ENCODE data around the gene IKBKE.
A peak's percentile ranks its signal among the peaks of the same experiment; 100 is the strongest.

IKBKE gene

GRCh38 chr1:206455289-206455665 is 15.0 kb upstream of the IKBKE start:
- no peak for DNase-seq (ENCODE audit: low spot score)

GRCh38 chr1:206455666-206456344 is 14.5 kb upstream of the IKBKE start:
- DNase-seq (ENCODE audit: low spot score), result no peak

GRCh38 chr1:206456577-206457370 is 13.5 kb upstream of the IKBKE start:
- DNase-seq (ENCODE audit: low spot score), result no peak

DNA sequence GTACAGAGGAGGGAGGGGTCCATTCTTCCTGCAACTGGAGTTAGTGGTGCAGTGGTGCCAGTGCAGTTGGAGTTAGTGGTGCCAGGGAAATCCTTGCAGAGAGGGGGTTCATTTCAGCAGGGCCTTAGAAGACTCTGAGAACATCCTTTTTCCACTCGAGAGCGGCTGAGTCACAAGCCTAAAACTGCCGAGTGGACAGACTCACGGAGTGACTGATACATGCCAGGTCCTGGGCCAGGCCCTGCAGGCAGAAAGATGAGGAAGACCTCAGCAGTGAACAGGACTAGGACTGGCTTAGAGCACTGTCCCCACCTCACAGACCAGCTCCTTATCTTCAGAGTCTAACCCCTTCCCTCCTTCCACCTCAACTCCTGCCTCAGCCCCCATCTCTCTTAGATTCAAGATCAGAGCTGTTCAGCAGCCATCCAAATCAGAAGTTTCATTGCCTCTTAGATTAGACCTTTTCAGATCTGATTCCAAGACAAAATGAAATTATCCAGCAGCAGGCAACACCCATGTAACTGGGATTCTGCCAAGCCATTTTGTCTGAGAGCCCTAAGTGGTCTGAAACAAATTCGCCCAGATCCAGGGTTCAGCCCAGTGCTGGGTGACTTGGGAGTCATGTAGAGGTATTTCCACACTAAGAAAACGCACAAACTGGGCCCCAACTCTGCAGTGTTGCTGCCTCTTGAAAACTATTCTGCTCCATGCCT is 12.7 kb upstream of the IKBKE start:
- no peak for DNase-seq (ENCODE audit: low spot score)

GRCh38 chr1:206459703-206460102 is 10.6 kb upstream of the IKBKE start:
- DNase-seq (ENCODE audit: low spot score), result no peak

GRCh38 chr1:206460836-206461426 is 9.3 kb upstream of the IKBKE start:
- no peak for DNase-seq (ENCODE audit: low spot score)

- DNase-seq (ENCODE audit: low spot score), result peak; percentile 79
Measured at GRCh38 chr1:206461602-206462455, 8.4 kb upstream of the IKBKE start.

- DNase-seq (ENCODE audit: low spot score), result no peak
Measured at GRCh38 chr1:206463137-206463536, 7.1 kb upstream of the IKBKE start.

- no peak for DNase-seq (ENCODE audit: low spot score)
Measured at GRCh38 chr1:206463911-206464310, 6.4 kb upstream of the IKBKE start.

DNA sequence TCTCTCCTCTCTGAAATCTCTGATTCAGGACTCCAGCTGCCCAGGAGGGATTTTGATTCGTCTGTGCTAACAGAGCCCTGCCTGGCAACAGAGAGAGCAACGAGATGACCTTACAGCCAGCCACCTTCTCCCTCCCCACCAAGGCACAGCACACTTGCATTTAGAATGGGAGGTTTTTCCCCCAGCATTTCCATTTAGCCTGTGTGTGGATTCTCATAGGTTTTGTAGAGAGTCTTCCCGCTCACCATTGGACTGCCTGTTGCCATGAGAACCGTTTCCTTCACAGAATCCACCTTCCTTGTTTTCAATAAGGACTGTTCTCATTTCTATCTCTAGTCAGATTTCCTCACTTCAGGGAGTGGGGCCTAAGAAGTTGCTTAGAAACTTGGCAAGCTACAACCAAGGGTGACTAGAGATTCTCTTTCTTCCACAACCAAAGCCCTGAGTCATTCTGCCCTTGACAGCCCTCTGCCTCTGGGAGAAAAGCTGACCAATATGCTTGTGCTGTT is 5.8 kb upstream of the IKBKE start:
- DNase-seq (ENCODE audit: low spot score), result peak; percentile 89

- DNase-seq (ENCODE audit: low spot score), result no peak
Measured at GRCh38 chr1:206465951-206466350, 4.3 kb upstream of the IKBKE start.

DNA sequence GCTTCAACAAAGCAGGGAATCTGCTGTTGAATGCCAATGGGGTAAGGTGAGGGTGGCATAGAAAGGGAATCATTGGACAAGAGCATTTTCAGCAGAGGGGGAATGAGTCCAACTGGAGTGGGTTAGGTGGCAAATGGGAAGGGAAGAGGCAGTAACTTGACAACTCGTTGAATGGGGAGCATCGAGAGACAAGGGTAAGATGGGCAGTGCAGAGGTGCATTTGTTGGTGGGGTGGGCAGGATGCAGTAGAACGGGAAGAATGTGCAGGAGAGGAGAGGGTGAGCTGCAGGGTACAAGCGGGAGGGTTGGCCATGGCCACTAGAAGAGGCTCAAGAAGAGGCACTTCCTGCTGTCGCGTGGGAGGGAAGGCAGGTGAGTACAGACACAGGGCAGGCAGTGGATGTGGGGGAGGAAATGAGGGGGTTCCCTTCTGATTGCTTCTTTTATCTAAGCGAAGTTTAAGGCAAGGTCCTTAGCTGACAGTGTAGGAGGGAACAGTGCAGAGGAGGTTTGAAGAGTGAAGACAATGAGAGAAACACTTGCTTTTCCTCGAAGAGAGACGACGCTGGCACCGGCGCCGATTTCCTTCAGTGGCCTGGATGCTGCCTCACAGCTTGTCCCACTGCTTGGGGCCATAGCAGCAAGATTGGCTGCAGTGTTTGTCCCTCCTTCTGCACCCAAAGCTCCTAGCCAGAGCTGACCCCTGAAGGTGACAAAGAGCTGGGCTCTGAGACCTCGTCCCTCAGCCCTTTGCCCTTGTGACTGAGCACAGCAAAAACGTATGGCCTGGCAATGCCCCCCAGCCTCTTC is 3.2 kb upstream of the IKBKE start:
- DNase-seq (ENCODE audit: low spot score), result no peak

DNA sequence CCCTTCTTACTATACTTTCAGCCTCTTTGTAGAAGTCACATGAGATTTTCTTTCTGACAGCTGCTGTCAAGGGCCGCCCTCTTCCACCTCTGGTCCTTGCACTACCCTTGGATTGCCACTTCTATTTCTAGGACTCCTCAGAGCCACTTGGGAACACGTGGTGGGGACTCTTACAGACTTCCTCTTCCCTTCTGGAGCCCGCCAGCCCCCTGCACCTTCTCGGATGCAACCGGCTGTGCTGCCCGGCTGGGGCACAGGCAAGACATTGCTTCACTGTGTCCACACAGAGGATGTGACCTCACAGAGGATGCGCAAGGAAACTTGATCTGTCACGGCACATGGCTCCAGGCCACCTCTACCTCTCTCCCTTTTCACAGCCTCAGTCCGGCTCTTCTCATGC is 2.4 kb upstream of the IKBKE start:
- no peak for DNase-seq (ENCODE audit: low spot score)

DNA sequence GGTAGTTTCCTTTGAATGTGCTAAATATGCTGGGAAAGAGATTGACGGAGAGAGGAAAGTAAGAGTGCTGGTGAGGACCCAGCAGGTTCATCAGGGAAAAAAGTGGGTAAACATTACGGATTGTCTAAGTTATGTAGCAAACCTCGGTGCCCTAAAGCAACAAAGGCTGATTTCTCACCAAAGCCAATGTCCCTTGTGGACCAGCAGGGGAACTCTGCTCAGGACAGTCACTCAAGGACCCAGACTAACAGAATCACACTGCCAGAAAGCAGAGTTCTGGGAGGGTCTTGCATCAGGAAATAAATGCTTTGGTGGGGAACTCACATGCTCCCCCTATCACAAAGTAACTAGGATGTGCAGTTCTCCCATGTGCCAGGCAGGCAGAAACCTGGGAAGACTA is 1.7 kb upstream of the IKBKE start:
- DNase-seq (ENCODE audit: low spot score), result no peak

DNA sequence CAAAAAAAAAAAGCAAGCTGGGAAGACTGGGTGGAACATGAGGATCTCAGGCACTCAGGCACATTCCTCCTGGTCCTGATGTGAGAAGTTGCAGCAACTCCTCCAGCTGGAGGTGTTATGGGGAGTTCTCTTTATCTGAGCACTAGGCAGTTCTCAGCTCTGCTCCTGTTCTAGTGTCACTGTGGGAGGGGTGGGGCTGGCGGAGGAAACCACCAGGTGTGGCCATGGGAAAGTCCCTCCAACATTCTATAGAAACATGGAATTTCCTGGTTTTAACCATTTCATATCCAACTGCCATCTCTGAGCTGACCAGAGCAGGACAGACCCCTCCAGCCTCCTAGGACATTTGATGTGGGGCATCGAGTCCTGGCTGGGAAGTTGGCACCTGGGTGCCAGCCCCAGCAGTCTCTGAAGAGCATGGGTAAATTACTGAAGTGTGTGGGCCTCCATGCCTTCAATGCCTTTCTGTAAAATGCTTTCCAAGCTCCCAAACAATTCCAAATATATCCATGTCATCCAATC is 804 bp upstream of the IKBKE start:
- DNase-seq (ENCODE audit: low spot score), result no peak

- DNase-seq (ENCODE audit: low spot score), result peak; percentile 86
Measured at GRCh38 chr1:206470692-206471414, 577 bp downstream of the IKBKE start.

- no peak for DNase-seq (ENCODE audit: low spot score)
Measured at GRCh38 chr1:206471415-206471801, 1.1 kb downstream of the IKBKE start.

DNA sequence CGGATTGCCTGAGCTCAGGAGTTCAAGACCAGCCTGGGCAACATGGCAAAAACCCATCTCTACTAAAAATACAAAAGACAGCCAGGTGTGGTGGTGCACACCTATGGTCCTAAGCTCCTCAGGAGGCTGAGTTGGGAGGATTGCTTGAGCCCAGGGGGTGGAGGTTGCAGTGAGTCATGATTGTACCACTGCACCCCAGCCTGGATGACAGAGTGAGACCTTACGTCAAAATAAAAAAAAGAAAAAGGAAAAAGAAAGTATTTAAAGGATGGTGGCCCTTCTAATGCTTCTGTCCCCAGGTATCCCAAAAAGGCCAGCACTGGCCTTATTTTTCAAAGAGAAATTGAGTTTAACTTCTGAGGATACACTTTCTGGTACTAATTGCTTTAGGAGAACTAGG is 1.7 kb downstream of the IKBKE start:
- DNase-seq (ENCODE audit: low spot score), result no peak

DNA sequence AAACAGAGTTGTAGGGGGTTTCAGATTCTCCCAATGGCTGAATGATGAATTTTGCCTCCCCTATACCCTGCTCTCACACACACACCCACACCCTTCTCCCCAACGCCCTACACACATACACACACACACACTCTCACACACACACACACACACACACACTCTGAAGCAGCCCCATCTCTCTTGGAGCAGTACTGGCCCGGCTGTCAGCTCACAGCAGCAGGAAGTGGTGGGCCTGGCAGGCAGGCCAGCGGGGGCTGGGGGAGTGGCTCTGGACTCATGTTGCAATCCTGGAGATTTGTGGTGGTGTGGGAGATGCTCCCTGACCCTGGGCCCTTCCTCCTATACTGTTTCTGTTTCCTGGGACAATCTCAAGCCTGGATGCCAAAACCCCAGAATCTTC is 2.2 kb downstream of the IKBKE start:
- peak; percentile 90 for DNase-seq (ENCODE audit: low spot score)

- no peak for DNase-seq (ENCODE audit: low spot score)
Measured at GRCh38 chr1:206472886-206473285, 2.6 kb downstream of the IKBKE start.

All from hepatic stellate cell (primary cell).